Cardiac muscle cell (in vitro differentiated cells and primary cell): ENCODE data around the gene WAS. TPM values are rescaled to one million over a fixed set of nuclear protein-coding genes. Genes with fewer than 3 reads are reported as not detected.
"Not testable (repeated sequence)": the region's sequence is repeated elsewhere in the genome, so short reads cannot be mapped to it uniquely, and the experiment has no call there.

Experiments
- DNase-seq, 2 donors: peaks; one replicate each; pipeline versions ENCODE4 v3.0.0 to v3.0.0-alpha.2; 2010 to 2017; ENCODE audit warnings: low read depth in 1 of 2, low spot score in 1 of 2
- H3K27ac ChIP-seq: fragments of 200-600 bp; sonication (generic); 2 replicates; pipeline ENCODE4 v1.5.1; 2016
- H3K27me3 ChIP-seq: fragments of 200-600 bp; sonication (generic); 2 replicates; pipeline ENCODE4 v1.6.0; 2016; ENCODE audit warnings: control low read depth
- H3K36me3 ChIP-seq: fragments of 200-600 bp; sonication (generic); 2 replicates; pipeline ENCODE4 v1.5.1; 2016; ENCODE audit warnings: control low read depth
- H3K4me1 ChIP-seq: fragments of 200-600 bp; sonication (generic); 2 replicates; pipeline ENCODE4 v1.8.1; 2017; ENCODE audit warnings: low read depth, mild to moderate bottlenecking, mixed run types
- H3K4me3 ChIP-seq: fragments of 200-600 bp; sonication (generic); 2 replicates; pipeline ENCODE4 v1.5.1; 2016; ENCODE audit warnings: mild to moderate bottlenecking
- H3K9me3 ChIP-seq: fragments of 200-600 bp; sonication (generic); 2 replicates; pipeline ENCODE4 v1.5.1; 2017; ENCODE audit warnings: low read depth, mild to moderate bottlenecking, control low read depth
- polyA plus RNA-seq: library from polyadenylated mRNA; unstranded; fragments of >200 nt; fragmentation: Nextera tagmentation; extraction: Ambion mirVana; gene quantifications from 2 replicates; pipeline ENCODE4 v1.2.1, GENCODE V29; 2016
- total RNA-seq: library from RNA; depleted of rRNA; stranded (reverse); fragments of >200 nt; gene quantifications from 2 replicates; pipeline ENCODE4 v1.2.3, GENCODE V29; 2016
- TF ChIP-seq, protein P1 (sequence below): IDR thresholded peaks from 2 replicates; pipeline ENCODE4 v1.5.1; 2012; ENCODE audit warnings: low read depth, mild to moderate bottlenecking, low read length

The WAS gene
- total and polyA plus RNA-seq, 2 experiments from 2014 or later = 1.7 to 1.9 TPM

- Histone ChIP-seq H3K4me1 (no peaks in the 10 kb centered on the region), H3K4me3 (no peak overlapping the region), H3K36me3 (no peaks in the 10 kb centered on the region), H3K27me3 (no peaks in the 10 kb centered on the region), H3K27ac (no peak overlapping the region), H3K9me3 (no peaks in the 10 kb centered on the region)
- TF ChIP-seq, protein P1, sequence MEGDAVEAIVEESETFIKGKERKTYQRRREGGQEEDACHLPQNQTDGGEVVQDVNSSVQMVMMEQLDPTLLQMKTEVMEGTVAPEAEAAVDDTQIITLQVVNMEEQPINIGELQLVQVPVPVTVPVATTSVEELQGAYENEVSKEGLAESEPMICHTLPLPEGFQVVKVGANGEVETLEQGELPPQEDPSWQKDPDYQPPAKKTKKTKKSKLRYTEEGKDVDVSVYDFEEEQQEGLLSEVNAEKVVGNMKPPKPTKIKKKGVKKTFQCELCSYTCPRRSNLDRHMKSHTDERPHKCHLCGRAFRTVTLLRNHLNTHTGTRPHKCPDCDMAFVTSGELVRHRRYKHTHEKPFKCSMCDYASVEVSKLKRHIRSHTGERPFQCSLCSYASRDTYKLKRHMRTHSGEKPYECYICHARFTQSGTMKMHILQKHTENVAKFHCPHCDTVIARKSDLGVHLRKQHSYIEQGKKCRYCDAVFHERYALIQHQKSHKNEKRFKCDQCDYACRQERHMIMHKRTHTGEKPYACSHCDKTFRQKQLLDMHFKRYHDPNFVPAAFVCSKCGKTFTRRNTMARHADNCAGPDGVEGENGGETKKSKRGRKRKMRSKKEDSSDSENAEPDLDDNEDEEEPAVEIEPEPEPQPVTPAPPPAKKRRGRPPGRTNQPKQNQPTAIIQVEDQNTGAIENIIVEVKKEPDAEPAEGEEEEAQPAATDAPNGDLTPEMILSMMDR = no peak
- DNase-seq = no peak
Measured at GRCh38 chrX:48666649-48667048, 16.9 kb upstream of the WAS start.

GRCh38 chrX:48667509-48667908 is 16.1 kb upstream of the WAS start:
- H3K9me3 ChIP-seq = no peaks in the 10 kb centered on the region
- no peaks in the 10 kb centered on the region for H3K36me3 ChIP-seq
- no peaks in the 10 kb centered on the region for H3K27me3 ChIP-seq
- TF ChIP-seq, protein P1 = no peak
- no peak for DNase-seq
- H3K27ac ChIP-seq = no peak overlapping the region
- no peak overlapping the region for H3K4me3 ChIP-seq
- no peaks in the 10 kb centered on the region for H3K4me1 ChIP-seq

DNA sequence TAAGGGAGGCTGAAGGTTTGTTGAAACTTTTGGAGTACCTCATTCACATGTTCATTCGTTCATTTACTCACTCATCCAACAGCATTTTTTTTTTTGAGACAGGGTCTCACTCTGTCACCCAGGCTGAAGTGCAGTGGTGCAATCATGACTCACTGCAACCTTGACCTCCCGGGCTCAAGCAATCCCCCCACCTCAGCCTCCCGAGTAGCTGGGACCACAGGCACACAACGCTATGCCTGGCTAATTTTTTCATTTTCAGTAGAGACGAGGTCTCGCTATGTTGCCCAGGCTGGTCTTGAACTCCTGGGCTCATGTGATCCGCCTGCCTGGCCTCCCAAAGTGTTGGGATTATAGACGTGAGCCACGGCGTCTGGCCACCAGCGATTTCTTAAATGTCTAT is 15.4 kb upstream of the WAS start:
- not testable (repeated sequence) for DNase-seq, H3K36me3 ChIP-seq, H3K27me3 ChIP-seq, H3K9me3 ChIP-seq, H3K4me1 ChIP-seq, H3K27ac ChIP-seq, H3K4me3 ChIP-seq

DNA sequence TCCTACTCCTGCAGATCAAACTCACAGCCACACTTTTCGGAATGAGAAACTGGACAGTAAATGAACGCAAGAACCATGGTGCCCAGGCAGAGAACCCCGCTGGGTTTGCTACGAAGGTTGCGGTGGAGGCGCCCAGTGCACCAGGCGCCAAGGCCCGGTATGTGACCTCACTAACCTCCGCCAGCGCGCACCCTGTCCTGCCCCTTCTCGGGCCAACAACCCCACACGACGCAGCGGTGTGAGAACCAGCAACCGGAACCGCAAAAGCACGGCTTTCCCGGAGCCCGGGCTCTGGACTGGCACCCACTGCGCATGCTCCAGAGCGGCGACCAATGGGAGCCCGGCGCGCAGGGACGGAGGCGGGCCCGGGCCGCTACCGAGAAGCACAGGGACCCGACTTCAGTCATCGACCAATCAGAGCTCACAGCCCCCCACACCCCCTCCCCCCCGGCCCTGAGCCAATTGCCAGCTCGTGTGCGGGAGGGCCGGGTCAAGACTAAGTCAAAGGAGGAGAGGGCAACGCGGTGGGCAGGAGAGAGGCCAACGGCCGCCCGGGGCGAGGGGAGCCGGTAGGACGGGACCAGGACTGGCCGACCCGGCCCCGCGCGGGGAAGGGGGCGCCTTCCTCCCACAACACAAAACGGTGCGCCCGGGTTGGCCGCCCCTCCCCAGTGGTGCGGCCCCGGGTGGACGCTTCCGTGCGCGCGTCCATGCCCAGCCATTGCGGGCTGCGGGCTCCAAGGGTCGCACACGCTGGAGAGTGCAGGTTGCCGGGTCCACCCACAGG is 7.3 kb upstream of the WAS start:
- Histone ChIP-seq H3K27ac (peak overlapping the region; percentile 88), H3K4me3 (peak overlapping the region; percentile 83), H3K27me3 (no peaks in the 10 kb centered on the region), H3K36me3 (no peaks in the 10 kb centered on the region), H3K4me1 (no peaks in the 10 kb centered on the region), H3K9me3 (no peaks in the 10 kb centered on the region)
- DNase-seq = peak; percentile 90 to 92
- TF ChIP-seq, protein P1 = no peak

DNA sequence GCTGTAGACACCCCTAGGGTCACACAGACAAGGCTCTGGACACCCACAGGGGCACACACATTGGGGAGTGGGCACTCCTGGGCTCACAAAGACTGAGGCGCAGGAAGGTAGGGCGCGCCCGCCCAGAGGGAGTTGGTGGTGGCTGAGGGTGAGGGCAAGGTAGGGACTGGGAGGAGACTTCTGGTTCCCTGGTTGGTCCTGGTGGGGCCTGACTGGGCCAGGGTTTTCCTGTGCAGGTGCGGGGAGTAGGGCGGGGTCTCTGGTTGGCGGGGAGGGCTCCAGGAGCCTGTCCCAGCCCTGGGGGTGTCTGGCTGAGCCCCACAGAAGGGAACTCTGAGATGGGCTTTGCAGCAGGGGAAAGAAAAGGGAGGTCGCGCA is 6.7 kb upstream of the WAS start:
- no peaks in the 10 kb centered on the region for H3K9me3 ChIP-seq
- peak overlapping the region; percentile 88 for H3K27ac ChIP-seq
- H3K36me3 ChIP-seq = no peaks in the 10 kb centered on the region
- DNase-seq = no peak
- H3K27me3 ChIP-seq = no peaks in the 10 kb centered on the region
- TF ChIP-seq, protein P1 = no peak
- H3K4me1 ChIP-seq = no peaks in the 10 kb centered on the region
- H3K4me3 ChIP-seq = peak overlapping the region; percentile 83

DNA sequence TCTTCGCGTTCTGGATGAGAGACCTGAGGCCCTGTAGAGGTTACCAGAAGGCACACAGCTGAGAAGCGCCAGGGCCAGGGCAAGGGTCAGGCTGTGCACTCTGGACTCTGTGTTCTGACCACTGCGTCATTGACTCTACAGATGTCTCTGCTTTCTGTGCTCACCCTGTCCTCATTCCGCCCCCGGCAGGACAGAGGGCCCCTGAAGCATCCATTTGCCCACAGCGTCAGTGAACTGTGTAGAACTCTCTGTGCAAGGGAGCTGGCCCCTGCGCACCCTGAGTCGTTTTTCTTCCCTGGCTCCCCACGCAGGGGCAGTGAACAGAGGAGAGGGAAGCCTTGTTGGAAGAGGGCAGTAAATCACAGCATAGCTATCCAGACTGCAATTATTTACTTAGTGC is 6.1 kb upstream of the WAS start:
- no peaks in the 10 kb centered on the region for H3K9me3 ChIP-seq
- no peaks in the 10 kb centered on the region for H3K4me1 ChIP-seq
- peak overlapping the region; percentile 88 for H3K27ac ChIP-seq
- no peak for DNase-seq
- H3K27me3 ChIP-seq = no peaks in the 10 kb centered on the region
- TF ChIP-seq, protein P1 = no peak
- H3K36me3 ChIP-seq = no peaks in the 10 kb centered on the region
- peak overlapping the region; percentile 83 for H3K4me3 ChIP-seq

DNA sequence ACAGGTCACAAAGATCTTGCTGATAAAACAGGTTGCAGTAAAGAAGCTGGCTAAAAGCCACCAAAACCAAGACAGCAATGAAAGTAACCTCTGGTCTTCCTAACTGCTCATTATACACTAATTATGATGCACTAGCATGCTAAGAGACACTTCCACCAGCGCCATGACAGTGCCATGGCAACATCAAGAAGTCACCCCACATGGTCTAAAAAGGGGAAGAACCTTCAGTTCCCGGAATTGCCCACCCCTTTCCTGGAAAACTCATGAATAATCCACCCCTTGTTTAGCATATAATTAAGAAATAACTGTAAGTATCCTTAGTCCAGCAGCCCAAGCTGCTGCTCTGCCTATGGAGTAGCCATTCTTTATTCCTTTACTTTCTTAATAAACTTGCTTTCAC is 3.1 kb upstream of the WAS start:
- DNase-seq, H3K27me3 ChIP-seq, H3K4me3 ChIP-seq, H3K9me3 ChIP-seq, H3K36me3 ChIP-seq, H3K27ac ChIP-seq, H3K4me1 ChIP-seq: not testable (repeated sequence)

DNA sequence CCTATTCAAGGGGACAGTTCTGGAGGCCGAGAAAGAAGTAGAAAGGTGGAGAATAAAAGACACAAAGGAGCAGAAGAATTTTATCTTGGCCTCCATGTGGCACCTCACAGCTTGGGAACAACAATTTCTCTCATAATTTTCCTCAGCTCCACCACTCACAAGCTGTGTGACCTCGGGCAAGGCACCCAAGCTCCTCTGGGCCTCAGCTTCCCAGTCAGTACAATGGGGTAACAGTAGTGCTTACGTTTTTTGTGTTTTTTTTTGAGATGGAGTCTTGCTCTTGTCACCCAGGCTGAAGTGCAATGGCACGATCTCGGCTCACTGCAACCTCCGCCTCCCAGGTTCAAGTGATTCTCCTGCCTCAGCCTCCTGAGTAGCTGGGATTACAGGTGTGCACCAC is 2.7 kb upstream of the WAS start:
- H3K4me1 ChIP-seq, H3K36me3 ChIP-seq, H3K27ac ChIP-seq, DNase-seq, H3K4me3 ChIP-seq, H3K9me3 ChIP-seq, H3K27me3 ChIP-seq: not testable (repeated sequence)
